PC-3 (cell line): Measurements from ENCODE around the gene PACSIN2.

Experiments
- CTCF ChIP-seq: fragments of 300-600 bp; sonication (generic); conservative IDR thresholded peaks from 2 replicates; pipeline ENCODE4 v1.5.1; 2017; ENCODE audit warnings: antibody characterized with exemption, low read depth, mild to moderate bottlenecking, low read length
- EZH2 ChIP-seq: fragments of 300-600 bp; sonication (generic); IDR thresholded peaks from one replicate; pipeline ENCODE4 v1.6.1; 2017; ENCODE audit warnings: antibody characterized with exemption, mild to moderate bottlenecking, low read length; ENCODE audit not compliant: unreplicated experiment
- EZH2phosphoT487 ChIP-seq: fragments of 300-600 bp; sonication (generic); IDR thresholded peaks from 2 replicates; pipeline ENCODE4 v1.6.1; 2018; ENCODE audit warnings: mild to moderate bottlenecking, antibody characterized with exemption, low read length, borderline replicate concordance

GRCh38 chr22:42937164-42937843 lies 77.6 kb downstream of the PACSIN2 start:
- TF ChIP-seq CTCF (no peak), EZH2 (no peak), EZH2phosphoT487 (no peak)
